Body of pancreas (tissue), 4 donors: ENCODE data around the gene PGLYRP1.

ENCODE experiments used
- POLR2A ChIP-seq, 3 donors: fragments of 450-650 bp; IDR thresholded peaks; one replicate each; pipeline ENCODE4 v1.6.1; 2016; ENCODE audit warnings: antibody characterized with exemption in 3 of 3, mild to moderate bottlenecking in 2 of 3
- TF ChIP-seq, protein P1 (sequence below), 7 experiments: fragments of 450-650 bp in 4 of 7; fragments of 200-600 bp in 3 of 7; sonication (generic) in 3 of 7; IDR thresholded peaks; one replicate each; pipeline ENCODE4 v1.5.1; 2016 to 2019; ENCODE audit warnings: antibody characterized with exemption in 7 of 7

DNA sequence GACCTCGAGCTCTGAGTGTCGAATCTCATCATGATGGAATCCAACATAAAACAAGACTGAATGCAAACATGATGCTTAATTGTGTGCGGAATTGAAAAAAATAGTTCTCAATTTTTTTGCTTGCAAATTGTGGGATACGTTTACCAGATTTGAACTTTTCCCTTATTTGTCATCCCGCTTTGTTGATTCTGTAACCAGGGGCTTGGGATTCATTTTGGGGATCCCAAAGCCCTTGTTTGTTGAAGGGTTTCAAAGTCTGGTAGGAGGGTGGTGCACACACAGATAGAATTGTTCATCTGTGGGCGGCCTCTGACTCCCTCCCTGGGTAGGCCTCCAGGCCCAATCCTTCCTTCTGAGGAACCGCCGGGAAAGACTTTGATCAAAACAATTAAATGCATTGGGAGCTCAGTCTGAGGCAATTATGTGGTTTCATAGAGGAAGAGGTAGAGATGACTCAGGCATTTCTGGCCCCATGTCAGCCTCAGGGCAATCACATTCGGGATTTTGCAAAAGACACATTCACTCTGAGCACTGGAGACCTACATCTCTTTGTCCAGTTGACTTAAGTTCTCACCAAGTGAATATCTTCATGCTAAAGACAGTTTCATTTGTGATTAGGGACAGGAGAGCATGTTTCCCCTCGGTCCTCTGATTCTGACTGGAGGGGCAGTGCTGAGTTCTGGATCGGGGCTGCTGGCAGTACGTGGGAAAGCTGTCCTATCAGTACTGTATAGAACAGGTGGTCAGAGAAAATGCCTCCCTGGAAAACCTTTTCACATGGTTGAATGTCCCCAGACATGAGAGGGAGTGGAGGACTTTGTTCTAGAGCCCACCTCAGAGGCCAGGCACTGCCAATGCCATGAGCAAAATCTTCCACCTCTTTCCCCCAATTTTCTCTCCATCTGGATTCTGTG is 45.7 kb upstream of the PGLYRP1 start:
- TF ChIP-seq, protein P1, sequence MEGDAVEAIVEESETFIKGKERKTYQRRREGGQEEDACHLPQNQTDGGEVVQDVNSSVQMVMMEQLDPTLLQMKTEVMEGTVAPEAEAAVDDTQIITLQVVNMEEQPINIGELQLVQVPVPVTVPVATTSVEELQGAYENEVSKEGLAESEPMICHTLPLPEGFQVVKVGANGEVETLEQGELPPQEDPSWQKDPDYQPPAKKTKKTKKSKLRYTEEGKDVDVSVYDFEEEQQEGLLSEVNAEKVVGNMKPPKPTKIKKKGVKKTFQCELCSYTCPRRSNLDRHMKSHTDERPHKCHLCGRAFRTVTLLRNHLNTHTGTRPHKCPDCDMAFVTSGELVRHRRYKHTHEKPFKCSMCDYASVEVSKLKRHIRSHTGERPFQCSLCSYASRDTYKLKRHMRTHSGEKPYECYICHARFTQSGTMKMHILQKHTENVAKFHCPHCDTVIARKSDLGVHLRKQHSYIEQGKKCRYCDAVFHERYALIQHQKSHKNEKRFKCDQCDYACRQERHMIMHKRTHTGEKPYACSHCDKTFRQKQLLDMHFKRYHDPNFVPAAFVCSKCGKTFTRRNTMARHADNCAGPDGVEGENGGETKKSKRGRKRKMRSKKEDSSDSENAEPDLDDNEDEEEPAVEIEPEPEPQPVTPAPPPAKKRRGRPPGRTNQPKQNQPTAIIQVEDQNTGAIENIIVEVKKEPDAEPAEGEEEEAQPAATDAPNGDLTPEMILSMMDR (IDR thresholded peaks at IDR 0.05): no peak
- TF ChIP-seq POLR2A (IDR thresholded peaks at IDR 0.05): no peak
